ENCODE results near the gene BCOR. TPM values are rescaled to one million over a fixed set of nuclear protein-coding genes. Genes with fewer than 3 reads are reported as not detected.

The BCOR gene
- total and polyA plus RNA-seq, 4 donors: 5.6 to 23.0 (median 11.0) TPM

DNA sequence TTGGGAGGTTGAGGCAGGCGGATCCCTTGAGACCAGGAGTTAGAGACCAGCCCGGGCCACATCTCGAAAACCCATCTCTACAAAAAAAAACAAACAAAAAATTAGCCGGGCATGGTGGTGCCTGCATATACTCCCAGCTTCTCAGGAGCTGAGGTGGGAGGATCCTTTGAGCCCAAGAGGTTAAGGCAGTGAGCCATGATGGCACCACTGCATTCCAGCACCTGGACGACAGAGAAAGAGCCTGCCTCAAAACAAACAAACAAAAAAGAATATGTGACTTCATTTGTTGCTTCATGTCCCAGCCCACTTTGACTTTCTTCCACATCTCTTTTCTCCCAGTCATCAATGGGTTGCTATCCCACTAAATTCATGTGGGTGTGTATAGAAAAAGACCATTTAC lies 79.7 kb downstream of the BCOR start (continued):
- TF ChIP-seq, protein P1, sequence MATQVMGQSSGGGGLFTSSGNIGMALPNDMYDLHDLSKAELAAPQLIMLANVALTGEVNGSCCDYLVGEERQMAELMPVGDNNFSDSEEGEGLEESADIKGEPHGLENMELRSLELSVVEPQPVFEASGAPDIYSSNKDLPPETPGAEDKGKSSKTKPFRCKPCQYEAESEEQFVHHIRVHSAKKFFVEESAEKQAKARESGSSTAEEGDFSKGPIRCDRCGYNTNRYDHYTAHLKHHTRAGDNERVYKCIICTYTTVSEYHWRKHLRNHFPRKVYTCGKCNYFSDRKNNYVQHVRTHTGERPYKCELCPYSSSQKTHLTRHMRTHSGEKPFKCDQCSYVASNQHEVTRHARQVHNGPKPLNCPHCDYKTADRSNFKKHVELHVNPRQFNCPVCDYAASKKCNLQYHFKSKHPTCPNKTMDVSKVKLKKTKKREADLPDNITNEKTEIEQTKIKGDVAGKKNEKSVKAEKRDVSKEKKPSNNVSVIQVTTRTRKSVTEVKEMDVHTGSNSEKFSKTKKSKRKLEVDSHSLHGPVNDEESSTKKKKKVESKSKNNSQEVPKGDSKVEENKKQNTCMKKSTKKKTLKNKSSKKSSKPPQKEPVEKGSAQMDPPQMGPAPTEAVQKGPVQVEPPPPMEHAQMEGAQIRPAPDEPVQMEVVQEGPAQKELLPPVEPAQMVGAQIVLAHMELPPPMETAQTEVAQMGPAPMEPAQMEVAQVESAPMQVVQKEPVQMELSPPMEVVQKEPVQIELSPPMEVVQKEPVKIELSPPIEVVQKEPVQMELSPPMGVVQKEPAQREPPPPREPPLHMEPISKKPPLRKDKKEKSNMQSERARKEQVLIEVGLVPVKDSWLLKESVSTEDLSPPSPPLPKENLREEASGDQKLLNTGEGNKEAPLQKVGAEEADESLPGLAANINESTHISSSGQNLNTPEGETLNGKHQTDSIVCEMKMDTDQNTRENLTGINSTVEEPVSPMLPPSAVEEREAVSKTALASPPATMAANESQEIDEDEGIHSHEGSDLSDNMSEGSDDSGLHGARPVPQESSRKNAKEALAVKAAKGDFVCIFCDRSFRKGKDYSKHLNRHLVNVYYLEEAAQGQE (IDR thresholded peaks at IDR 0.05): no peak
- TF ChIP-seq NR2F2 (IDR thresholded peaks at IDR 0.05) (no peak), HNF4A (conservative IDR thresholded peaks at IDR 0.05) (no peak)
- TF ChIP-seq, protein P2, sequence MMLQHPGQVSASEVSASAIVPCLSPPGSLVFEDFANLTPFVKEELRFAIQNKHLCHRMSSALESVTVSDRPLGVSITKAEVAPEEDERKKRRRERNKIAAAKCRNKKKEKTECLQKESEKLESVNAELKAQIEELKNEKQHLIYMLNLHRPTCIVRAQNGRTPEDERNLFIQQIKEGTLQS (IDR thresholded peaks at IDR 0.05): no peak

GRCh38 chrX:40016749-40017148 lies 81.0 kb downstream of the BCOR start:
- Histone ChIP-seq H3K9ac (ENCODE audit: low read depth in 1 of 2, low read length in 2 of 2) (no peak overlapping the region), H3K27ac (ENCODE audit: low read depth in 1 of 2, low read length in 2 of 2) (no peak overlapping the region), H3K36me3 (ENCODE audit: control insufficient read depth in 4 of 4, insufficient read depth in 3 of 4, low read depth in 1 of 4, low read length in 3 of 4) (no peaks in the 10 kb centered on the region), H3K4me3 (ENCODE audit: low read depth in 1 of 3, low read length in 3 of 3) (no peak overlapping the region), H3K27me3 (ENCODE audit: control insufficient read depth in 4 of 4, insufficient read depth in 4 of 4, low read length in 3 of 4) (no peaks in the 10 kb centered on the region), H3K4me1 (ENCODE audit: control insufficient read depth in 4 of 4, insufficient read depth in 4 of 4, low read length in 3 of 4) (peaks cover 2 to 26% (median 13%) of the 10 kb centered on the region in 4 donors), H3K9me3 (ENCODE audit: control insufficient read depth in 4 of 4, low read length in 3 of 4) (peaks cover 0 to 5% (median 0%) of the 10 kb centered on the region in 4 donors)
- DNase-seq (ENCODE audit: low spot score): no peak
- TF ChIP-seq, protein P2 (IDR thresholded peaks at IDR 0.05): no peak
- TF ChIP-seq YY1 (IDR thresholded peaks at IDR 0.05): no peak
- TF ChIP-seq TAF1 (conservative IDR thresholded peaks at IDR 0.05): no peak
- no peak for TF ChIP-seq MAX (IDR thresholded peaks at IDR 0.05)
- no peak for TF ChIP-seq FOXA2 (IDR thresholded peaks at IDR 0.05)
- TF ChIP-seq NR2F2 (IDR thresholded peaks at IDR 0.05): no peak
- TF ChIP-seq GABPA (IDR thresholded peaks at IDR 0.05 in 1 of 2, conservative IDR thresholded peaks at IDR 0.05 in 1 of 2): no peak
- TF ChIP-seq HNF4A (conservative IDR thresholded peaks at IDR 0.05): no peak
- no peak for TF ChIP-seq EGR1 (IDR thresholded peaks at IDR 0.05; ENCODE audit: low read depth in 2 of 2)
- no peak for TF ChIP-seq FOXA1 (IDR thresholded peaks at IDR 0.05)
- TF ChIP-seq RAD21 (IDR thresholded peaks at IDR 0.05): no peak
- no peak for TF ChIP-seq ZBTB33 (IDR thresholded peaks at IDR 0.05)
- WGBS: 97% methylated on average over 2 of the region's 2 CpGs

DNA sequence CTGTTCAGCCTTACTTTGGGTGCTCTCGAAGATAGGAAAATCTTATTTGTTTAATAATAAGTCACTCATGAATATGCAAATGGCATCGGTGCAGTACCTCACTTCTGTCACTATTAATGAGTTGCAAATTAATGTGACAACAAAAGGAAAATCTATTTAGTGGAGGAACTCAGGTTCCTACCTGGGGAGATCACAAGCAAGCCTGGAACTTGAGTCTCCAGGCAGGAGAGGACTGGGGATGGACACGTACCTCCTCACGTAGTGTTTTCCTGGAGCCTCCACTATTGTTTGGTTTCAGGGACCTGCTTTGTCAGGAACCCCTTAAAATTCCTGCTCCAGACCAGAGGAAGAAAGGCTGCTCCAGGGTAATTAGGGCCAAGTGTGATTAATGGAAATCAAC lies 82.1 kb downstream of the BCOR start:
- Histone ChIP-seq H3K27ac (ENCODE audit: low read depth in 1 of 2, low read length in 2 of 2) (no peak overlapping the region), H3K4me1 (ENCODE audit: control insufficient read depth in 4 of 4, insufficient read depth in 4 of 4, low read length in 3 of 4) (peaks cover 2 to 29% (median 14%) of the 10 kb centered on the region in 4 donors), H3K36me3 (ENCODE audit: control insufficient read depth in 4 of 4, insufficient read depth in 3 of 4, low read depth in 1 of 4, low read length in 3 of 4) (no peaks in the 10 kb centered on the region), H3K27me3 (ENCODE audit: control insufficient read depth in 4 of 4, insufficient read depth in 4 of 4, low read length in 3 of 4) (no peaks in the 10 kb centered on the region), H3K9me3 (ENCODE audit: control insufficient read depth in 4 of 4, low read length in 3 of 4) (peaks cover 0 to 5% (median 0%) of the 10 kb centered on the region in 4 donors), H3K9ac (ENCODE audit: low read depth in 1 of 2, low read length in 2 of 2) (no peak overlapping the region), H3K4me3 (ENCODE audit: low read depth in 1 of 3, low read length in 3 of 3) (no peak overlapping the region)
- no peak for DNase-seq (ENCODE audit: low spot score)
- 88% methylated on average over 4 of the region's 4 CpGs for WGBS
- TF ChIP-seq RXRA (IDR thresholded peaks at IDR 0.05): no peak
- TF ChIP-seq ZBTB33 (IDR thresholded peaks at IDR 0.05): no peak
